GM13976 (cell line): ENCODE measurements around the gene ERN1.

Experiments used
- DNase-seq: peaks from one replicate; pipeline ENCODE4 v3.0.0; 2012; ENCODE audit warnings: low spot score
- CTCF ChIP-seq: IDR thresholded peaks from 2 replicates; pipeline ENCODE4 v1.5.1; 2012; ENCODE audit warnings: borderline replicate concordance, mild to moderate bottlenecking; ENCODE audit not compliant: insufficient read depth; ENCODE audit errors: extremely low read depth, missing control alignments, control extremely low read depth
- in situ Hi-C: fragments of 300-500 bp; cut with MboI; formaldehyde crosslinking; loops from one replicate; pipeline ENCODE4 v1.12.0; 2022; ENCODE audit warnings: low sequenced_read_pairs, mixed read lengths, inconsistent platforms; ENCODE audit not compliant: unreplicated experiment

ERN1 gene

GRCh38 chr17:64040206-64040605 lies 89.7 kb downstream of the ERN1 start:
- no peak for TF ChIP-seq CTCF
- DNase-seq: no peak
- in situ Hi-C loops: no loop called here

- in situ Hi-C loops: no loop called here
- no peak for TF ChIP-seq CTCF
- no peak for DNase-seq
Observed at GRCh38 chr17:64039106-64039400, 90.9 kb downstream of the ERN1 start.

GRCh38 chr17:64038331-64039105 lies 91.4 kb downstream of the ERN1 start:
- DNase-seq: no peak
- no peak for TF ChIP-seq CTCF
- in situ Hi-C loops: no loop called here

- in situ Hi-C loops: no loop called here
- no peak for TF ChIP-seq CTCF
- DNase-seq: no peak
Observed at GRCh38 chr17:64037802-64038201, 92.1 kb downstream of the ERN1 start.

GRCh38 chr17:64037180-64037579 lies 92.8 kb downstream of the ERN1 start:
- no peak for DNase-seq
- in situ Hi-C loops: no loop called here
- no peak for TF ChIP-seq CTCF

GRCh38 chr17:64036198-64036922 lies 93.6 kb downstream of the ERN1 start:
- DNase-seq: no peak
- TF ChIP-seq CTCF: no peak
- in situ Hi-C loops: no loop called here

GRCh38 chr17:64032081-64032480 lies 97.9 kb downstream of the ERN1 start:
- DNase-seq: no peak
- no peak for TF ChIP-seq CTCF
- in situ Hi-C loops: no loop called here
